ENCODE results near the gene TANGO2. TPM values are rescaled to one million over a fixed set of nuclear protein-coding genes. Genes with fewer than 3 reads are reported as not detected.

TANGO2 gene
- total and polyA plus RNA-seq, 9 of the 15 experiments (the other 6 are each of a cell fraction or from before 2014, with no cell fraction given), result 15.5 to 94.9 (median 70.1) TPM

GRCh38 chr22:19971276-19972124 is 49.4 kb upstream of the TANGO2 start (continued):
- TF ChIP-seq, protein P1, sequence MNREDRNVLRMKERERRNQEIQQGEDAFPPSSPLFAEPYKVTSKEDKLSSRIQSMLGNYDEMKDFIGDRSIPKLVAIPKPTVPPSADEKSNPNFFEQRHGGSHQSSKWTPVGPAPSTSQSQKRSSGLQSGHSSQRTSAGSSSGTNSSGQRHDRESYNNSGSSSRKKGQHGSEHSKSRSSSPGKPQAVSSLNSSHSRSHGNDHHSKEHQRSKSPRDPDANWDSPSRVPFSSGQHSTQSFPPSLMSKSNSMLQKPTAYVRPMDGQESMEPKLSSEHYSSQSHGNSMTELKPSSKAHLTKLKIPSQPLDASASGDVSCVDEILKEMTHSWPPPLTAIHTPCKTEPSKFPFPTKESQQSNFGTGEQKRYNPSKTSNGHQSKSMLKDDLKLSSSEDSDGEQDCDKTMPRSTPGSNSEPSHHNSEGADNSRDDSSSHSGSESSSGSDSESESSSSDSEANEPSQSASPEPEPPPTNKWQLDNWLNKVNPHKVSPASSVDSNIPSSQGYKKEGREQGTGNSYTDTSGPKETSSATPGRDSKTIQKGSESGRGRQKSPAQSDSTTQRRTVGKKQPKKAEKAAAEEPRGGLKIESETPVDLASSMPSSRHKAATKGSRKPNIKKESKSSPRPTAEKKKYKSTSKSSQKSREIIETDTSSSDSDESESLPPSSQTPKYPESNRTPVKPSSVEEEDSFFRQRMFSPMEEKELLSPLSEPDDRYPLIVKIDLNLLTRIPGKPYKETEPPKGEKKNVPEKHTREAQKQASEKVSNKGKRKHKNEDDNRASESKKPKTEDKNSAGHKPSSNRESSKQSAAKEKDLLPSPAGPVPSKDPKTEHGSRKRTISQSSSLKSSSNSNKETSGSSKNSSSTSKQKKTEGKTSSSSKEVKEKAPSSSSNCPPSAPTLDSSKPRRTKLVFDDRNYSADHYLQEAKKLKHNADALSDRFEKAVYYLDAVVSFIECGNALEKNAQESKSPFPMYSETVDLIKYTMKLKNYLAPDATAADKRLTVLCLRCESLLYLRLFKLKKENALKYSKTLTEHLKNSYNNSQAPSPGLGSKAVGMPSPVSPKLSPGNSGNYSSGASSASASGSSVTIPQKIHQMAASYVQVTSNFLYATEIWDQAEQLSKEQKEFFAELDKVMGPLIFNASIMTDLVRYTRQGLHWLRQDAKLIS (CRISPR knock-in tag; IDR thresholded peaks at IDR 0.05), result no peak
- TF ChIP-seq ZNF830 (CRISPR knock-in tag; IDR thresholded peaks at IDR 0.05), result no peak
- TF ChIP-seq KDM5B (IDR thresholded peaks at IDR 0.05; ENCODE audit: insufficient replicate concordance, low read depth, low read length), result no peak
- TF ChIP-seq, protein P2, sequence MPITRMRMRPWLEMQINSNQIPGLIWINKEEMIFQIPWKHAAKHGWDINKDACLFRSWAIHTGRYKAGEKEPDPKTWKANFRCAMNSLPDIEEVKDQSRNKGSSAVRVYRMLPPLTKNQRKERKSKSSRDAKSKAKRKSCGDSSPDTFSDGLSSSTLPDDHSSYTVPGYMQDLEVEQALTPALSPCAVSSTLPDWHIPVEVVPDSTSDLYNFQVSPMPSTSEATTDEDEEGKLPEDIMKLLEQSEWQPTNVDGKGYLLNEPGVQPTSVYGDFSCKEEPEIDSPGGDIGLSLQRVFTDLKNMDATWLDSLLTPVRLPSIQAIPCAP (CRISPR knock-in tag; IDR thresholded peaks at IDR 0.05; ENCODE audit: borderline replicate concordance), result no peak
- no peak for TF ChIP-seq REST (IDR thresholded peaks at IDR 0.05; ENCODE audit: borderline replicate concordance)
- TF ChIP-seq REST (CRISPR knock-in tag; IDR thresholded peaks at IDR 0.05; ENCODE audit: low read depth), result no peak
- TF ChIP-seq ZNF445 (CRISPR knock-in tag; IDR thresholded peaks at IDR 0.05; ENCODE audit: low read depth), result no peak
- TF ChIP-seq CBX2 (IDR thresholded peaks at IDR 0.05; ENCODE audit: insufficient read depth, low read length, poor library complexity, severe bottlenecking), result no peak

All from K562 (cell line).